PC-3 (cell line): ENCODE measurements around the gene RERE. TPM values are rescaled to one million over a fixed set of nuclear protein-coding genes. Genes with fewer than 3 reads are reported as not detected.

Experiments used
- ATAC-seq: fragments of 200-7000 bp; cut with Tn5 transposase; 2 replicates; pipeline ENCODE4 v1.9.1; 2020; ENCODE audit warnings: mild to moderate bottlenecking, moderate library complexity
- BruUV-seq: library from RNA; stranded (reverse); fragments of 400-500 nt; replicated peaks from 2 replicates; lab custom pipeline; 2021; lab: Mats Ljungman, UMichigan
- CTCF ChIA-PET: fragments of 300-600 bp; sonication (Branson Sonifier 250); formaldehyde crosslinking; loops from one replicate; lab custom pipeline; 2022; ENCODE audit warnings: antibody characterized with exemption; lab: Charles Lee
- POLR2A ChIA-PET: fragments of 300-600 bp; sonication (Branson Sonifier 250); formaldehyde crosslinking; loops from one replicate; lab custom pipeline; 2022; ENCODE audit warnings: antibody characterized with exemption; ENCODE audit not compliant: unreplicated experiment; lab: Charles Lee
- DNase-seq: peaks from one replicate; pipeline ENCODE4 v3.0.0-alpha.2; 2015
- H2AFZ ChIP-seq: fragments of 300-600 bp; sonication (generic); 2 replicates; pipeline ENCODE4 v1.6.0; 2016; ENCODE audit warnings: antibody characterized with exemption, low read length
- H3F3A ChIP-seq: fragments of 300-600 bp; sonication (generic); one replicate; pipeline ENCODE4 v1.6.0; 2017; ENCODE audit warnings: antibody characterized with exemption, low read length, control low read depth, mild to moderate bottlenecking; ENCODE audit not compliant: unreplicated experiment
- H3K27ac ChIP-seq: fragments of 300-600 bp; sonication (generic); 2 replicates; pipeline ENCODE4 v1.5.1; 2016; ENCODE audit warnings: mild to moderate bottlenecking, low read length
- H3K27me3 ChIP-seq: fragments of 300-600 bp; sonication (generic); 2 replicates; pipeline ENCODE4 v1.6.1; 2016; ENCODE audit warnings: low read length, mixed read lengths
- H3K36me3 ChIP-seq: fragments of 300-600 bp; sonication (generic); 2 replicates; pipeline ENCODE4 v1.6.1; 2016; ENCODE audit warnings: low read depth, mixed run types, low read length, mixed read lengths
- H3K4me1 ChIP-seq: fragments of 300-600 bp; sonication (generic); 2 replicates; pipeline ENCODE4 v1.5.1; 2016; ENCODE audit warnings: low read length; ENCODE audit not compliant: insufficient read depth
- H3K4me2 ChIP-seq: fragments of 300-600 bp; sonication (generic); 2 replicates; pipeline ENCODE4 v1.6.0; 2016; ENCODE audit warnings: low read length
- H3K4me3 ChIP-seq: fragments of 300-600 bp; sonication (generic); 2 replicates; pipeline ENCODE4 v1.5.1; 2016; ENCODE audit warnings: mild to moderate bottlenecking, low read length, mixed read lengths
- H3K79me2 ChIP-seq: fragments of 300-600 bp; sonication (generic); 2 replicates; pipeline ENCODE4 v1.6.1; 2017; ENCODE audit warnings: low read length, mixed read lengths
- H3K9ac ChIP-seq: fragments of 300-600 bp; sonication (generic); 2 replicates; pipeline ENCODE4 v1.6.0; 2016; ENCODE audit warnings: mild to moderate bottlenecking, low read length
- H3K9me2 ChIP-seq: fragments of 300-600 bp; sonication (generic); replicated peaks from 2 replicates; pipeline ENCODE4 v1.6.1; 2016; ENCODE audit warnings: mixed run types, low read length, mixed read lengths
- H3K9me3 ChIP-seq: fragments of 300-600 bp; sonication (generic); 2 replicates; pipeline ENCODE4 v1.6.1; 2016; ENCODE audit warnings: low read length, mixed read lengths
- H4K20me1 ChIP-seq: fragments of 300-600 bp; sonication (generic); 2 replicates; pipeline ENCODE4 v1.6.1; 2016; ENCODE audit warnings: low read length, mixed read lengths
- EZH2 ChIP-seq: fragments of 300-600 bp; sonication (generic); IDR thresholded peaks from one replicate; pipeline ENCODE4 v1.6.1; 2017; ENCODE audit warnings: antibody characterized with exemption, mild to moderate bottlenecking, low read length; ENCODE audit not compliant: unreplicated experiment
- EZH2phosphoT487 ChIP-seq: fragments of 300-600 bp; sonication (generic); IDR thresholded peaks from 2 replicates; pipeline ENCODE4 v1.6.1; 2018; ENCODE audit warnings: mild to moderate bottlenecking, antibody characterized with exemption, low read length, borderline replicate concordance
- intact Hi-C: fragments of 100-400 bp; cut with micrococcal nuclease; formaldehyde crosslinking; loops from 2 replicates; pipeline ENCODE4 v1.9.0; 2023
- total RNA-seq: library from RNA; depleted of rRNA; stranded (reverse); fragments of >200 nt; gene quantifications from 2 replicates; pipeline ENCODE4 v1.2.3, GENCODE V29; 2014
- TF ChIP-seq, protein P1 (sequence below): fragments of 300-600 bp; sonication (generic); conservative IDR thresholded peaks from 2 replicates; pipeline ENCODE4 v1.5.1; 2017; ENCODE audit warnings: antibody characterized with exemption, low read depth, mild to moderate bottlenecking, low read length

Gene RERE
- total RNA-seq, 1 experiment from 2014 or later: 24.2 TPM

DNA sequence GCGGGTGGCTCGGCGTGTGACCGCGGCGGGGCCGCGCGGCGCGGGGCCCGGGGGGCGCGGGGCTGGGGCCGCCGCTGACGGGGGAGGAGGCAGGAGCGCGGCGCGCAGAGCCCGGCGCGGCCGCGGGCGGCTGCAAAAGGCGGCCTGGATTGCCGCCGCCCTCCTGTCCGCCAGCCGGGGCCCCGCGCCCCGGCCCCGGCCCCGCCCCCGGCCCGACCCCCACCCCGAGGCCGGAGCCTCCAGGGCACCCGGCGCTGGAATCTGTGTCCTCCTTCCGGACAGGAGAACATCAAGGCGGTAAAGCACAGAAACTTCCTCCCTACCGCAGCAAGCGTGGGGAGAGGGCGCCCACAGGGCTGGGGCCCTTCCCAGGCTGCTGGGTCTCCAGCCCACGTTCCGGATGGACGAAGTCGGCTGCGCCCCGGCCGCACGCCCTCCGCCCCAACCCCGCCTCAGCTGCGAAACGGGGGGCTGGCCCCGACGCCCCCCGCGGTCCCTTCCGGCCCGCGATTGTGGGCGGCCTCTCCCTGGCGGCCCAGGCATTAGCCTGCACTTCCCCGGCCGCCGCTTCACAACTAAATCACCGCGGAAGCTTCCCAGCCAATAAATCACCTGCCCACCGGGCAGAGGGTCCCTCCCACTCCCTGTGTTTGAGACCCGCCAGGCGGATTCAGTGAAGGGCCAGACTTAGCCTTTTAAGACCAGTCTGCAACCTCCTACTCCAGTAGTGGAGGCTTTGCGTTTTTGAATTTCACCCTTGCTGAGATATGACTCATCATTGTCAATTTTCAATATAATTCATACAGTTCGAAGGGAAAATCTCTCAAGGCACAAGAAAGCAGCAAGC is 393.5 kb downstream of the RERE start:
- peaks cover 17% of the 10 kb centered on the region for H4K20me1 ChIP-seq
- CTCF ChIA-PET: no interaction called here
- no peaks in the 10 kb centered on the region for H3F3A ChIP-seq
- DNase-seq (peak; percentile 61), ATAC-seq (peak; percentile 53)
- H3K4me3 ChIP-seq: peak overlapping the region; percentile 75
- H3K27ac ChIP-seq: peak overlapping the region; percentile 93
- H3K9ac ChIP-seq: peak overlapping the region; percentile 93
- no peaks in the 10 kb centered on the region for H3K9me2 ChIP-seq
- H3K36me3 ChIP-seq: peaks cover 18% of the 10 kb centered on the region
- no TSS peak for BruUV-seq
- H3K9me3 ChIP-seq: no peaks in the 10 kb centered on the region
- TF ChIP-seq EZH2 (no peak), EZH2phosphoT487 (no peak)
- TF ChIP-seq, protein P1, sequence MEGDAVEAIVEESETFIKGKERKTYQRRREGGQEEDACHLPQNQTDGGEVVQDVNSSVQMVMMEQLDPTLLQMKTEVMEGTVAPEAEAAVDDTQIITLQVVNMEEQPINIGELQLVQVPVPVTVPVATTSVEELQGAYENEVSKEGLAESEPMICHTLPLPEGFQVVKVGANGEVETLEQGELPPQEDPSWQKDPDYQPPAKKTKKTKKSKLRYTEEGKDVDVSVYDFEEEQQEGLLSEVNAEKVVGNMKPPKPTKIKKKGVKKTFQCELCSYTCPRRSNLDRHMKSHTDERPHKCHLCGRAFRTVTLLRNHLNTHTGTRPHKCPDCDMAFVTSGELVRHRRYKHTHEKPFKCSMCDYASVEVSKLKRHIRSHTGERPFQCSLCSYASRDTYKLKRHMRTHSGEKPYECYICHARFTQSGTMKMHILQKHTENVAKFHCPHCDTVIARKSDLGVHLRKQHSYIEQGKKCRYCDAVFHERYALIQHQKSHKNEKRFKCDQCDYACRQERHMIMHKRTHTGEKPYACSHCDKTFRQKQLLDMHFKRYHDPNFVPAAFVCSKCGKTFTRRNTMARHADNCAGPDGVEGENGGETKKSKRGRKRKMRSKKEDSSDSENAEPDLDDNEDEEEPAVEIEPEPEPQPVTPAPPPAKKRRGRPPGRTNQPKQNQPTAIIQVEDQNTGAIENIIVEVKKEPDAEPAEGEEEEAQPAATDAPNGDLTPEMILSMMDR: no peak
- peaks cover 37% of the 10 kb centered on the region for H3K4me1 ChIP-seq
- no peaks in the 10 kb centered on the region for H3K27me3 ChIP-seq
- POLR2A ChIA-PET: interaction anchor here (0.5 kb wide), 1 partner anchor 15 kb away, joined by 3 read pairs; no protein-coding TSS in a partner anchor
- H3K79me2 ChIP-seq: peaks cover 45% of the 10 kb centered on the region
- H2AFZ ChIP-seq: peak overlapping the region; percentile 61
- peak overlapping the region; percentile 86 for H3K4me2 ChIP-seq
- intact Hi-C loops: loop anchor here (5.0 kb wide), 1 partner anchor 278 kb away; no protein-coding TSS in a partner anchor

DNA sequence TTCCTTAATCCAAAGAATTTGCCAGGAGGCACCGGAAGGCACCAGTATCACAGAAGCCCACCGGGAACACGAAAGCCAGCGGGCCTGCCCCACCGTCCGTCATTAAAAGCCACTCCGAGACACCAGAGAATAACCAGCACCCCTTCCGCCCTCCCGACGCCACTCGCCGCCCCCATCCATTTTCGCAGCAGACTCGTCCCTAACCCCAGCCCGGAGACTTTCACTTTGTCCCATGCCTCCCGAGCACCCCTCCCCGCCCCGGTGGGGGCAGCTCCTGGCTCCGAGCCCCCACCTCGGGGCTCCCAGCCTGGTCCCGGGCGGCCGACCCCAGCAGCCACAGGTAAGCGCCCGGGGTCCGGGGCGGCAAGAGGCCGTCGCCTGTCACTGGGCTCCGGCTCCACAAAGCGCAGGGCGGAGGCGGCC is 394.2 kb downstream of the RERE start:
- H3F3A ChIP-seq: no peaks in the 10 kb centered on the region
- intact Hi-C loops: loop anchor here (5.0 kb wide), 1 partner anchor 279 kb away; no protein-coding TSS in a partner anchor
- H3K4me2 ChIP-seq: peak overlapping the region; percentile 86
- peaks cover 17% of the 10 kb centered on the region for H4K20me1 ChIP-seq
- no peak for TF ChIP-seq EZH2phosphoT487
- TF ChIP-seq EZH2: no peak
- TF ChIP-seq, protein P1: no peak
- H3K27me3 ChIP-seq: no peaks in the 10 kb centered on the region
- H3K9me2 ChIP-seq: no peaks in the 10 kb centered on the region
- DNase-seq (no peak), ATAC-seq (peak; percentile 5)
- peak overlapping the region; percentile 75 for H3K4me3 ChIP-seq
- POLR2A ChIA-PET: interaction anchor here (0.7 kb wide), 1 partner anchor 16 kb away, joined by 3 read pairs; no protein-coding TSS in a partner anchor
- peak overlapping the region; percentile 57; the same call in 1 of the 2 replicates for H2AFZ ChIP-seq
- peak overlapping the region; percentile 70 for H3K27ac ChIP-seq
- H3K9ac ChIP-seq: peak overlapping the region; percentile 93
- peaks cover 37% of the 10 kb centered on the region for H3K4me1 ChIP-seq
- CTCF ChIA-PET: no interaction called here
- peaks cover 23% of the 10 kb centered on the region for H3K36me3 ChIP-seq
- peaks cover 51% of the 10 kb centered on the region for H3K79me2 ChIP-seq
- no TSS peak for BruUV-seq
- H3K9me3 ChIP-seq: no peaks in the 10 kb centered on the region
